NCI-H345 treated with DMSO at 0.1 percent for 48 hours (cell line): ENCODE results near the gene MYO5A.

Source experiments
- DNase-seq: peaks from one replicate; lab custom pipeline; 2025; ENCODE audit not compliant: unreplicated experiment; lab: John Stamatoyannopoulos, UW

MYO5A gene

DNA sequence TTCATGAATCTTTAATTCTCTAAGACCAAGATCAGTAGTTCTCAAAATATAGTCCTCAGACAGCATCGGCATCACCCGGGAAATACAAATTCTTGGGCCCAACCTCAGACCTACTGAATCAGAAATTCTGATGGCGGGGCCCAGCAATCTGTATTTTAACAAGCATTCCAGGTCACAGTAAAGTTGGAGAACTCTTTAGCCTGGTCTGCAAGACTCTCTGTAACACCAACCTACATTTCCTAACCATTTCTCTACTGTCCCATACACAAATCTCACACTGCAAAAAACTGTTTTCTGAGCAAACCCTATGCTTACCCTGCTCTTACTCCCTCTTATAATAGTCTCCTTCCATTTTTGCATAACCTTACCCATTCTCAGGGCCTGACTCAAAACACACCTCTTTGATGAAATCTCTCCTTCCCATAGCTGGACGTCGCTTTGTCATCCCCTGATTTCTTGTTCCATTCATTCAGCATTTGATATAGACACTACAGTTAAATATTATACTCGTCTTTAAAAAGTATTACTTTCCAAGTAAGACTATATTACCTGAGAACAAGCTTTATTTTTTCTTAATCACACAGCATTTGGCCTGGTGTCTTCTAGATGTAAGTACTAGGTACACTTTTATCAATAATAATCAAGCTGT, 149.8 kb downstream of the MYO5A start:
- DNase-seq: no peak

DNA sequence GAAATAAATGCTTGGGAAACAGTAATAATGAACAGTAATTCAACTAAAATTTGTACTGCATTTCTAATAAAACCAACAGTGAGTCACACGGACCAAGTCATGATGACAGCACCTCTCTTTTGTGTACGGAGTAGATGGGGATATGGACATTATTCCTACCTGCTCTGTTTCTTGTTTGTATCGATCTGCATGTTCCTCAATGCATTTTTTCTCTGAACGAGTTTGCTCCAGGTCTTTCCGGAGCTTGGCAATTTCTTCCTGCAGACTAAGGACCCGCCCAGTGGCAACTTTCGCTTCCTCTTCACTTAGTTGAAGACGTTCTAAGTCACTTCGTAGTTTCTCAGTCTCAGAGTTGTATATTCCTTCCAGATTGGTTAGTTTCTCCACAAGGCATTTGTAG, 158.7 kb downstream of the MYO5A start:
- no peak for DNase-seq

- no peak for DNase-seq
Observed at GRCh38 chr15:52369455-52369854, 159.2 kb downstream of the MYO5A start.

GRCh38 chr15:52369030-52369429, 159.7 kb downstream of the MYO5A start:
- DNase-seq: no peak

DNA sequence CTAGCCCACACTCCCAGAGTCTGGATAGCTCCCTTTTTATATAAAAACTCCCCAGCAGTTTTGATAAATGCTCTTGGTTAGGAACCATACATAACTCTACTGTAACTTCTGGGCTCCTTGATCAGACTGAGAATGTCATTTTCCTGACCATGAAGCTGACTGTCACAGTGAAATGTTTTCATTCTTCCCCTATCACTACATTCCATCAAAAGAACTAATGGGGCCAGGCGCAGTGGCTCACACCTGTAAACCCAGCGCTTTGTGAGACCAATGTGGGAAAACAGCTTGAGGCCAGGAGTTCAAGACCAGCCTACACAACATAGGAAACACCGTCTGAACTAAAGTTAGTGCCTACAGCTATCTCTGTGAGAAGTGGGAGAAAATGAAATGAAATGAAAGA, 160.3 kb downstream of the MYO5A start:
- no peak for DNase-seq

DNA sequence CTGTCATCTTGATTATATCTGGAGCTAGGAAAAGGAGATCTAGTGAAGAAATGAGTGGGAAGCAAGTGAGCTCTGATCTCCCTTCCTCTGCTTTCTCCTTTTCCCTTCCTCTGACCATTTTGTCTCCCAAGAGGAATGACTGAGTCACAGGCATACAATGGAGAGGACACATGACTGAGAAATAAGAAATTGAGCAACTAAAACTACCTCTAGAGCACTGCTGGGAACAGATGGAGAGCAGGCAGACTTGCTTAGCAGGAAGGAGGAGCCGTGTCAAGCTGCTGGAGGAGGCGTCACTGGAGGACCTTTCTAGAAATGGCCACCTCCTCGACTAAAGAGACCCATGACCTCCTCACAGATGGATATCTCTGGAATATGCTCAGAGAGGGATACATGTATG, 166.2 kb downstream of the MYO5A start:
- no peak for DNase-seq

GRCh38 chr15:52361975-52362494, 166.6 kb downstream of the MYO5A start:
- DNase-seq: no peak

- no peak for DNase-seq
Observed at GRCh38 chr15:52361494-52361893, 167.2 kb downstream of the MYO5A start.

DNA sequence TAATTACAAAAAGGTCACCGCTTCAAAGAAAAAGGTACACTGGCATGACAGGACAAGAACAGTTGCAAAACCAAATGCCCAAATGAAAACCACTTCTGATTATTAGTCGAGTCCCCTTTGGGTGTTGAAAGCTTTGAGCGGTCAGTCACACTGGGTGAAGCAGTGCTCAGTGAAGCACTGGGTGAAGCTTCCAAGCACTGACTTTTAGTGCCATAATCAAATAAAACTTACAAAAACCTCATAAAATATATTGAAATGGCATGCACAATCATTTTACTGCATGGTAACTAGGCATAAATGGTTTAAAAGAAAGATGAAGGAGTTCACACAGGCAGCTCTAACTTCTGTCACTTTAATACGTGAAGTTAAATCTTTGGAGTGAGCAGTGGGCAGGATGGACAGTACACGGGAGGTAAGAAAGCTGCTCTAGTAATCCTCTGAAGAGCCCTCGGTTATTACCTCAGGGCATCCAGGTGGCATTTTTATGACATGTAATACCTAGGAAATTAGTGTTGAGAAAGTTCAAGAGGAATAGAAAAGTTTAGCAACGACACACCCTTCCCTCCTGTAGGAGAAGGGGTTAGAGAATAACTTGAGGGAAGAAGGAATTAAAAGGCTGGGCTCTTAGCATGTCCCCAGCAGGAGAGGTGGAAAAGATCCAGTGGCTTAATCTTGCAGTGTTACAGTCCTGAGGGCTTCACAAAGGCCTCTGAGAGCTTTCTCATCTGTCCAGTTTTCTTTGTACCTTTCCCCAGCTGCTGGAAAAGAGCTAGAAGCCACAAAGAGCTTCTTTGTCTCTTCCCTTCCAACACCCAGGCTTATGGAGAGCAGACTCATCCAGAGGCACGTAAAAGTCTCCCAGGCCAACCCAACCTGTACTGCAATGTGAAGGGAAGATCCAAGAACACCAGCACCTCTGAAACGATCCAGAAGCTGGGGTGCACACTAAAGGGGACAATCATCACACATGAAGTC, 168.2 kb downstream of the MYO5A start:
- no peak for DNase-seq

DNA sequence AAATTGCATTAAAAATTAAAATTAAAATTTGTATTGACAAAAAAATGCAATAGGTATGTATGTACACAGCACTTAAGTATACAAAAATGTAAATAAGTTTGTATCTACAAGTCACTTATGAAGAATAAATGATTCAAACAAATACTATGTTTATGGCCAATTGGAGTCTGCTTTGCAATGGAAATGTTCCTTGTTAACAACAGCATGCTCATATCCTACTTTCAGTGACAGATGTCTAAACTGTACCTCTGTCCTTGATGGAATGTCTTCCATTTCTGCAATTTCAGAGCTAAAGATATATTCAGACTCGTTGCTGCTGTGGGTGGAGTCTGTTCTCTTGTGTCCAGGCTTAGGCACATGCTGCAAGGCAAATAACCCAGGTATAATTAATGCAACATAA, 169.0 kb downstream of the MYO5A start:
- DNase-seq: no peak

- DNase-seq: no peak
Observed at GRCh38 chr15:52357949-52358348, 170.7 kb downstream of the MYO5A start.

DNA sequence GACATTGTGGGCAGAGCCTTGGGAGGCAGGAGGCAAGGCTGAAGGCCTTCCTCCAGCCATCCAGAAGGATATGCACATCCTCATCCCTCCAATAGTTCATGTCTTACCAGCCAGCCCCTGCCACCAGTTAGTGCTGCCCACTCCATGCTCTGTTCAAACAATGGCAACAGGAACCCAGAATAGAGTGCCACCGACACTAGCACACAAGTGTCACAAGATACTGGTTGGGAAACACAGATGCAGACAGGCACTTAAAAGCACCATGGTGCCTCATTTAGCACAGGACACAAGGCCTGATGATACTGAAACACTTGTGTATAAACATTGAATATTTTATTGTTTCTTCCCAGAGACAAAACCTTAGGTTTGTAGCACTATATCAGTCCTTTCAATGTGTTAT, 176.6 kb downstream of the MYO5A start:
- no peak for DNase-seq

GRCh38 chr15:52351206-52351908, 177.3 kb downstream of the MYO5A start:
- DNase-seq: no peak

- DNase-seq: no peak
Observed at GRCh38 chr15:52350423-52350822, 178.3 kb downstream of the MYO5A start.

- DNase-seq: no peak
Observed at GRCh38 chr15:52349052-52349700, 179.5 kb downstream of the MYO5A start.

DNA sequence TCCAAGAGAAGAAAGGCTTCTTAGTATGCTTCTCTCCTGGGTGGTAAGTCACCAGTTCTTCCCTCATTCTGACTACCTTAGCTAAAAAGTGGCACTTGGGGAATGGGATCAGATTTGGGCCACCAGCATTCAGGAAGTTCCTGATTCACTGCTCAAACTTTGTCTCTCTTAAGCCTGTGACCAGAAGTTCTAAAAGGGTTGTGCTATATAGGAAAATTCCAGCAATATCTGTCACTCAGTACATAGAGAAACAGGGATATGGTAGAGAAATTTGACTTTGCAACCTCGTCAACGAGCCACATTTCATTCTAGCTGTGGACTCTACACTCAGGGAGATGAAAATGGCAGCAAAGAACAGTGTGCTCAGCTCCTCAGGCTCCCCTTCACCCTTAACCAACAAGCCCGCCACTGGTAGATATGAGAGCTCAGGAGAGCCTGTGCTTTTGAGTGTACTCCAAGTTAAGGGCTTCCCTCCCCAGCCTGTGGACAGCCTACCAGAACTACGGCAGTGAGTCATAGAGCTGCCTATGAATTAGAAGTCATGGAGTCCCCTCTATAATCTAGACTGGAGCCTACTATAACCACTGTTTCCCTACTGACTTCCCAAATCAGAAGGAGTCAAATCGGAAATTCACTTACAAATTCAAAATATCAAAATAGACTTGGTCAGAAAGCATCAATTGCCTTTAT, 180.5 kb downstream of the MYO5A start:
- no peak for DNase-seq

DNA sequence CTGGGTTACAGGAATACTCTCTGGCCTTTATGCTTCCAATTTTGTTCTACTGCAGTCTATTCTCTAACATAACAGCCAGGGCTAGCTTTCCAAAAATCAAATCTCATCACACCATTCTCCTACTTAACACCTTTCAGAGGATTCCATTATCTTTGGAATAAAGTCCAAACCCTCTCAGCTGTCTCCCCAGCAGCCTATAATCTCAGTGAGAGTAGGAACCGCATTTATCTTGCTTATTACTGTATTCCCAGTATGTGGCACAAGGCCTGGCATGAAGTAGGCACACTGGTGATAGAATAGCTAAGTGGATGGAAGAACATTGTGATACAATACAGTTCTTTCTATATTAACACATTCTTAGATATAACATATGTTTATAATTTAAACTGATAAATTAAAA, 184.1 kb downstream of the MYO5A start:
- no peak for DNase-seq

DNA sequence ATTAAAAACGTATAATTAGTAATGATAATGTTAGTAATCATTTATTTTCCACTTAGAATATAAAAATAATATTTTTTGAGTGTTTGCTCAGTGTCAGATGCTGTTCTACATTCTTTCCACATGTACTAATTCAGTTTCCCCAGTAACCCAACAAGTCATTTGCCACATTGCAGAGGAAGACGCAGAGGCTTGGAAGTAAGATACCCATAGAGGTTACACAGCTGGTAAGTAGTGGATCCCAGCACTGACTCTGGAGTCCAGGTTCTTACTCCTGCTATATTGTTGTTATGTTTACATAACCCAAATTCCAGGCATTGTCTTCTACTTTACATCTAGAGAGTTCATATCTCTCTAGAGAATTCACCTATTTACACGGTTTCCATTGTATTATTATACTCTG, 184.8 kb downstream of the MYO5A start:
- no peak for DNase-seq

- no peak for DNase-seq
Observed at GRCh38 chr15:52340093-52340492, 188.6 kb downstream of the MYO5A start.

- DNase-seq: no peak
Observed at GRCh38 chr15:52338891-52339290, 189.8 kb downstream of the MYO5A start.
